K562 (cell line): ENCODE data around the gene POLR1B. TPM values are rescaled to one million over a fixed set of nuclear protein-coding genes. Genes with fewer than 3 reads are reported as not detected.
A peak's percentile ranks its signal among the peaks of the same experiment; 100 is the strongest.

Experiments
- HDAC2 ChIP-seq: fragments of 450-650 bp; IDR thresholded peaks from 2 replicates; pipeline ENCODE4 v1.6.1; 2016; ENCODE audit warnings: mild to moderate bottlenecking
- MCM2 ChIP-seq: fragments of 450-650 bp; IDR thresholded peaks from 2 replicates; pipeline ENCODE4 v1.6.1; 2017; ENCODE audit warnings: low read depth, mild to moderate bottlenecking
- MTA1 ChIP-seq: fragments of 450-650 bp; IDR thresholded peaks from 2 replicates; pipeline ENCODE4 v1.6.1; 2017; ENCODE audit warnings: borderline replicate concordance
- NFXL1 ChIP-seq: fragments of 450-650 bp; formaldehyde crosslinking; IDR thresholded peaks from 2 replicates; pipeline ENCODE4 v1.4.0; 2021; ENCODE audit warnings: mild to moderate bottlenecking
- POLR2A ChIP-seq: fragments of 450-650 bp; conservative IDR thresholded peaks from 2 replicates; pipeline ENCODE4 v1.6.1; 2016
- ZNF274 ChIP-seq: IDR thresholded peaks from 2 replicates; pipeline ENCODE4 v1.6.1; 2011; ENCODE audit warnings: low read depth, mild to moderate bottlenecking, low read length, moderate library complexity, borderline replicate concordance
- polyA plus RNA-seq, 8 experiments: library from polyadenylated mRNA; depleted of rRNA in 4 of 8; stranded (reverse) in 5 of 8; unstranded in 3 of 8; fragments of >200 nt; fragmentation: Nextera tagmentation in 2 of 8; fragmentation: Illumina TruSeq in 1 of 8; extraction: Ambion mirVana in 2 of 8; extraction: Trizol in 1 of 8; gene quantifications; 2 replicates each; pipeline versions ENCODE4 v1.2.1 to v1.2.3, GENCODE V29; 2011 to 2014; ENCODE audit warnings: inconsistent platforms in 1 of 8, missing spikeins in 1 of 8
- total RNA-seq, 7 experiments: library from RNA; depleted of rRNA in 6 of 7; stranded (reverse); fragments of >200 nt in 6 of 7; fragmentation: Illumina TruSeq in 2 of 7; extraction: Trizol in 2 of 7; gene quantifications; 2 replicates each; pipeline versions ENCODE4 v1.2.1 to v1.2.3, GENCODE V29; 2011 to 2021; ENCODE audit warnings: low replicate concordance in 1 of 7
- TF ChIP-seq, protein P1 (sequence below), 2 experiments: fragments of 450-650 bp in 1 of 2; sonication (generic) in 1 of 2; formaldehyde crosslinking in 1 of 2; IDR thresholded peaks in 1 of 2; conservative IDR thresholded peaks in 1 of 2; 2 replicates each; pipeline versions ENCODE4 v1.6.1 to v1.8.1; 2016 to 2023; ENCODE audit warnings: mild to moderate bottlenecking in 2 of 2, moderate library complexity in 2 of 2, inconsistent platforms in 1 of 2, missing genetic modification reagents in 1 of 2
- TF ChIP-seq, protein P2 (sequence below): fragments of 200-800 bp; sonication (Bioruptor generic); IDR thresholded peaks from 2 replicates; pipeline ENCODE4 v1.6.1; 2016; ENCODE audit warnings: missing genetic modification characterization, missing compliant biosample characterization
- TF ChIP-seq, protein P3 (sequence below), 2 experiments: fragments of 150-350 bp in 1 of 2; IDR thresholded peaks; 2 replicates each; pipeline ENCODE4 v1.6.1; 2012 to 2016; ENCODE audit warnings: low read depth in 2 of 2, low read length in 2 of 2, mild to moderate bottlenecking in 1 of 2, moderate library complexity in 1 of 2
- TF ChIP-seq, protein P4 (sequence below): fragments of 250-450 bp; sonication (Bioruptor Pico); IDR thresholded peaks from 2 replicates; pipeline ENCODE4 v1.9.0; 2021; ENCODE audit warnings: mild to moderate bottlenecking, inconsistent platforms
- TF ChIP-seq, protein P5 (sequence below): IDR thresholded peaks from 2 replicates; pipeline ENCODE4 v1.6.1; 2011; ENCODE audit warnings: borderline replicate concordance, low read depth, mild to moderate bottlenecking, moderate library complexity, low read length; ENCODE audit not compliant: insufficient read depth, poor library complexity, severe bottlenecking

The POLR1B gene
- total and polyA plus RNA-seq, 9 of the 15 experiments (the other 6 are each of a cell fraction or from before 2014, with no cell fraction given) = 19.8 to 55.1 (median 40.2) TPM

DNA sequence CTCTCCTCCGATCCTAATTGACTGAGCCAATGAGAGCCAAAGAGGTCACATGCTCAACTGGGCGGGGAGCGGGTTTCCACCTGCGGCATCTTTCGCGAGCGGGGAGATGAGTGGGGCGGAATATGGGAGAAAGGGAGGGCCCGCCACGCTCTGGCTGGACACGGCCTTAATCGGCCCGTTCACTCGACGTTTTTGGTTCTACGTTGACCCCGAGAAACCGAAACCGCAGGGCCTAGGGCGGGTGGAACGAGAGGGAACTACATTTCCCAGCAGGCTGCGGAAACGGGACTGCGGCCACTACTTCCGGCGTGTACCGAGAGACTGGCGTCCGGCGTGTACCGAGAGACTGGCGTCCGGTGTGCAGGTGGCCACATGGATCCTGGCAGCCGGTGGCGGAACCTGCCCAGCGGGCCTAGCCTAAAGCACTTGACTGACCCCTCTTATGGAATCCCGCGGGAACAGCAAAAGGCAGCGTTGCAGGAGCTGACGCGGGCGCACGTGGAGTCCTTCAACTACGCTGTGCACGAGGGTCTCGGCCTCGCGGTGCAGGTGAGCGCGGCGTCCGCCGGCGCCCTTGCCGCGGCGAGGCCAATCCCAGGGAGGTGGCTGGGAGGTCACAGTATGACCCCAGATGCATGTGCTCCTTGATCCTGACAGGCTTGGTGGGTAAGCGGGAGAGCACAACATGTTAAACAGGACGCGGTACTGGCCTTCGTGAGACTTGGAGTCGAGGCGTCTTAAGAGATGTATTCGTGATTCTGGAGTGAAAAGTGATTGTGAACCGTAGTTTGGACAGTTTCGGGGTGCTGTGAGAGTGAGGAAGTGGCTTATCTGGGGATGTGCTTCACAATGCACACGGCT is at the start of gene POLR1B (continued):
- TF ChIP-seq, protein P1, sequence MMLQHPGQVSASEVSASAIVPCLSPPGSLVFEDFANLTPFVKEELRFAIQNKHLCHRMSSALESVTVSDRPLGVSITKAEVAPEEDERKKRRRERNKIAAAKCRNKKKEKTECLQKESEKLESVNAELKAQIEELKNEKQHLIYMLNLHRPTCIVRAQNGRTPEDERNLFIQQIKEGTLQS (IDR thresholded peaks at IDR 0.05) = 0 out of 2 replicates have a peak, but pooled peaks have one; percentile 26
- TF ChIP-seq, protein P1 (CRISPR knock-in tag; conservative IDR thresholded peaks at IDR 0.05) = peak; percentile 63; the same call in 1 of the 2 replicates
- TF ChIP-seq, protein P2, sequence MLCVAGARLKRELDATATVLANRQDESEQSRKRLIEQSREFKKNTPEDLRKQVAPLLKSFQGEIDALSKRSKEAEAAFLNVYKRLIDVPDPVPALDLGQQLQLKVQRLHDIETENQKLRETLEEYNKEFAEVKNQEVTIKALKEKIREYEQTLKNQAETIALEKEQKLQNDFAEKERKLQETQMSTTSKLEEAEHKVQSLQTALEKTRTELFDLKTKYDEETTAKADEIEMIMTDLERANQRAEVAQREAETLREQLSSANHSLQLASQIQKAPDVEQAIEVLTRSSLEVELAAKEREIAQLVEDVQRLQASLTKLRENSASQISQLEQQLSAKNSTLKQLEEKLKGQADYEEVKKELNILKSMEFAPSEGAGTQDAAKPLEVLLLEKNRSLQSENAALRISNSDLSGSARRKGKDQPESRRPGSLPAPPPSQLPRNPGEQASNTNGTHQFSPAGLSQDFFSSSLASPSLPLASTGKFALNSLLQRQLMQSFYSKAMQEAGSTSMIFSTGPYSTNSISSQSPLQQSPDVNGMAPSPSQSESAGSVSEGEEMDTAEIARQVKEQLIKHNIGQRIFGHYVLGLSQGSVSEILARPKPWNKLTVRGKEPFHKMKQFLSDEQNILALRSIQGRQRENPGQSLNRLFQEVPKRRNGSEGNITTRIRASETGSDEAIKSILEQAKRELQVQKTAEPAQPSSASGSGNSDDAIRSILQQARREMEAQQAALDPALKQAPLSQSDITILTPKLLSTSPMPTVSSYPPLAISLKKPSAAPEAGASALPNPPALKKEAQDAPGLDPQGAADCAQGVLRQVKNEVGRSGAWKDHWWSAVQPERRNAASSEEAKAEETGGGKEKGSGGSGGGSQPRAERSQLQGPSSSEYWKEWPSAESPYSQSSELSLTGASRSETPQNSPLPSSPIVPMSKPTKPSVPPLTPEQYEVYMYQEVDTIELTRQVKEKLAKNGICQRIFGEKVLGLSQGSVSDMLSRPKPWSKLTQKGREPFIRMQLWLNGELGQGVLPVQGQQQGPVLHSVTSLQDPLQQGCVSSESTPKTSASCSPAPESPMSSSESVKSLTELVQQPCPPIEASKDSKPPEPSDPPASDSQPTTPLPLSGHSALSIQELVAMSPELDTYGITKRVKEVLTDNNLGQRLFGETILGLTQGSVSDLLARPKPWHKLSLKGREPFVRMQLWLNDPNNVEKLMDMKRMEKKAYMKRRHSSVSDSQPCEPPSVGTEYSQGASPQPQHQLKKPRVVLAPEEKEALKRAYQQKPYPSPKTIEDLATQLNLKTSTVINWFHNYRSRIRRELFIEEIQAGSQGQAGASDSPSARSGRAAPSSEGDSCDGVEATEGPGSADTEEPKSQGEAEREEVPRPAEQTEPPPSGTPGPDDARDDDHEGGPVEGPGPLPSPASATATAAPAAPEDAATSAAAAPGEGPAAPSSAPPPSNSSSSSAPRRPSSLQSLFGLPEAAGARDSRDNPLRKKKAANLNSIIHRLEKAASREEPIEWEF (CRISPR knock-in tag) = peak; percentile 78
- no peak for TF ChIP-seq ZNF274
- TF ChIP-seq POLR2A = peak; percentile 75
- TF ChIP-seq MTA1 = peak; percentile 78
- TF ChIP-seq, protein P3, sequence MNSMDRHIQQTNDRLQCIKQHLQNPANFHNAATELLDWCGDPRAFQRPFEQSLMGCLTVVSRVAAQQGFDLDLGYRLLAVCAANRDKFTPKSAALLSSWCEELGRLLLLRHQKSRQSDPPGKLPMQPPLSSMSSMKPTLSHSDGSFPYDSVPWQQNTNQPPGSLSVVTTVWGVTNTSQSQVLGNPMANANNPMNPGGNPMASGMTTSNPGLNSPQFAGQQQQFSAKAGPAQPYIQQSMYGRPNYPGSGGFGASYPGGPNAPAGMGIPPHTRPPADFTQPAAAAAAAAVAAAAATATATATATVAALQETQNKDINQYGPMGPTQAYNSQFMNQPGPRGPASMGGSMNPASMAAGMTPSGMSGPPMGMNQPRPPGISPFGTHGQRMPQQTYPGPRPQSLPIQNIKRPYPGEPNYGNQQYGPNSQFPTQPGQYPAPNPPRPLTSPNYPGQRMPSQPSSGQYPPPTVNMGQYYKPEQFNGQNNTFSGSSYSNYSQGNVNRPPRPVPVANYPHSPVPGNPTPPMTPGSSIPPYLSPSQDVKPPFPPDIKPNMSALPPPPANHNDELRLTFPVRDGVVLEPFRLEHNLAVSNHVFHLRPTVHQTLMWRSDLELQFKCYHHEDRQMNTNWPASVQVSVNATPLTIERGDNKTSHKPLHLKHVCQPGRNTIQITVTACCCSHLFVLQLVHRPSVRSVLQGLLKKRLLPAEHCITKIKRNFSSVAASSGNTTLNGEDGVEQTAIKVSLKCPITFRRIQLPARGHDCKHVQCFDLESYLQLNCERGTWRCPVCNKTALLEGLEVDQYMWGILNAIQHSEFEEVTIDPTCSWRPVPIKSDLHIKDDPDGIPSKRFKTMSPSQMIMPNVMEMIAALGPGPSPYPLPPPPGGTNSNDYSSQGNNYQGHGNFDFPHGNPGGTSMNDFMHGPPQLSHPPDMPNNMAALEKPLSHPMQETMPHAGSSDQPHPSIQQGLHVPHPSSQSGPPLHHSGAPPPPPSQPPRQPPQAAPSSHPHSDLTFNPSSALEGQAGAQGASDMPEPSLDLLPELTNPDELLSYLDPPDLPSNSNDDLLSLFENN (IDR thresholded peaks at IDR 0.05; ENCODE audit: low read depth in 2 of 2, low read length in 2 of 2) = no peak
- TF ChIP-seq NFXL1 (CRISPR knock-in tag) = no peak
- TF ChIP-seq MCM2 = no peak
- TF ChIP-seq HDAC2 = peak; percentile 88
- TF ChIP-seq, protein P4, sequence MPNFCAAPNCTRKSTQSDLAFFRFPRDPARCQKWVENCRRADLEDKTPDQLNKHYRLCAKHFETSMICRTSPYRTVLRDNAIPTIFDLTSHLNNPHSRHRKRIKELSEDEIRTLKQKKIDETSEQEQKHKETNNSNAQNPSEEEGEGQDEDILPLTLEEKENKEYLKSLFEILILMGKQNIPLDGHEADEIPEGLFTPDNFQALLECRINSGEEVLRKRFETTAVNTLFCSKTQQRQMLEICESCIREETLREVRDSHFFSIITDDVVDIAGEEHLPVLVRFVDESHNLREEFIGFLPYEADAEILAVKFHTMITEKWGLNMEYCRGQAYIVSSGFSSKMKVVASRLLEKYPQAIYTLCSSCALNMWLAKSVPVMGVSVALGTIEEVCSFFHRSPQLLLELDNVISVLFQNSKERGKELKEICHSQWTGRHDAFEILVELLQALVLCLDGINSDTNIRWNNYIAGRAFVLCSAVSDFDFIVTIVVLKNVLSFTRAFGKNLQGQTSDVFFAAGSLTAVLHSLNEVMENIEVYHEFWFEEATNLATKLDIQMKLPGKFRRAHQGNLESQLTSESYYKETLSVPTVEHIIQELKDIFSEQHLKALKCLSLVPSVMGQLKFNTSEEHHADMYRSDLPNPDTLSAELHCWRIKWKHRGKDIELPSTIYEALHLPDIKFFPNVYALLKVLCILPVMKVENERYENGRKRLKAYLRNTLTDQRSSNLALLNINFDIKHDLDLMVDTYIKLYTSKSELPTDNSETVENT (CRISPR knock-in tag) = no peak
- TF ChIP-seq, protein P5, sequence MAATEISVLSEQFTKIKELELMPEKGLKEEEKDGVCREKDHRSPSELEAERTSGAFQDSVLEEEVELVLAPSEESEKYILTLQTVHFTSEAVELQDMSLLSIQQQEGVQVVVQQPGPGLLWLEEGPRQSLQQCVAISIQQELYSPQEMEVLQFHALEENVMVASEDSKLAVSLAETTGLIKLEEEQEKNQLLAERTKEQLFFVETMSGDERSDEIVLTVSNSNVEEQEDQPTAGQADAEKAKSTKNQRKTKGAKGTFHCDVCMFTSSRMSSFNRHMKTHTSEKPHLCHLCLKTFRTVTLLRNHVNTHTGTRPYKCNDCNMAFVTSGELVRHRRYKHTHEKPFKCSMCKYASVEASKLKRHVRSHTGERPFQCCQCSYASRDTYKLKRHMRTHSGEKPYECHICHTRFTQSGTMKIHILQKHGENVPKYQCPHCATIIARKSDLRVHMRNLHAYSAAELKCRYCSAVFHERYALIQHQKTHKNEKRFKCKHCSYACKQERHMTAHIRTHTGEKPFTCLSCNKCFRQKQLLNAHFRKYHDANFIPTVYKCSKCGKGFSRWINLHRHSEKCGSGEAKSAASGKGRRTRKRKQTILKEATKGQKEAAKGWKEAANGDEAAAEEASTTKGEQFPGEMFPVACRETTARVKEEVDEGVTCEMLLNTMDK = peak; percentile 36
